NCI-H2107 (cell line): ENCODE results near the gene CCDC3.
"Not testable (repeated sequence)": the region's sequence is repeated elsewhere in the genome, so short reads cannot be mapped to it uniquely, and the experiment has no call there.

Experiments used
- DNase-seq: peaks from one replicate; lab custom pipeline; 2025; lab: John Stamatoyannopoulos, UW

CCDC3 gene

GRCh38 chr10:12887780-12888179 is 113.7 kb downstream of the CCDC3 start:
- DNase-seq, result no peak

- DNase-seq, result no peak
These were observed 116.7 kb downstream of the CCDC3 start for GRCh38 chr10:12884851-12885250.

- DNase-seq, result no peak
These were observed 121.1 kb downstream of the CCDC3 start for GRCh38 chr10:12880423-12880822.

- no peak for DNase-seq
These were observed 124.4 kb downstream of the CCDC3 start for GRCh38 chr10:12877150-12877549.

- DNase-seq, result no peak
These were observed 125.2 kb downstream of the CCDC3 start for GRCh38 chr10:12876266-12876665.

GRCh38 chr10:12875100-12875499 is 126.4 kb downstream of the CCDC3 start:
- DNase-seq, result no peak

- no peak for DNase-seq
These were observed 127.0 kb downstream of the CCDC3 start for GRCh38 chr10:12874501-12874900.

- no peak for DNase-seq
These were observed 128.3 kb downstream of the CCDC3 start for GRCh38 chr10:12873172-12873571.

- no peak for DNase-seq
These were observed 128.9 kb downstream of the CCDC3 start for GRCh38 chr10:12872577-12872976.

- DNase-seq, result no peak
These were observed 132.1 kb downstream of the CCDC3 start for GRCh38 chr10:12869427-12869826.

- no peak for DNase-seq
These were observed 133.3 kb downstream of the CCDC3 start for GRCh38 chr10:12868229-12868628.

- not testable (repeated sequence) for DNase-seq
These were observed 136.0 kb downstream of the CCDC3 start for GRCh38 chr10:12865515-12865914.

GRCh38 chr10:12862459-12862858 is 139.1 kb downstream of the CCDC3 start:
- DNase-seq, result no peak

GRCh38 chr10:12854988-12855387 is 146.5 kb downstream of the CCDC3 start:
- DNase-seq, result no peak

- no peak for DNase-seq
These were observed 148.8 kb downstream of the CCDC3 start for GRCh38 chr10:12852687-12853086.

- DNase-seq, result no peak
These were observed 152.0 kb downstream of the CCDC3 start for GRCh38 chr10:12849319-12850181.

- DNase-seq, result no peak
These were observed 152.9 kb downstream of the CCDC3 start for GRCh38 chr10:12848439-12849173.

GRCh38 chr10:12847361-12847975 is 154.0 kb downstream of the CCDC3 start:
- no peak for DNase-seq

GRCh38 chr10:12846718-12847117 is 154.8 kb downstream of the CCDC3 start:
- no peak for DNase-seq
